ENCODE results near the gene LRRC23. TPM values are rescaled to one million over a fixed set of nuclear protein-coding genes. Genes with fewer than 3 reads are reported as not detected.

LRRC23 gene
- total RNA-seq, 3 donors from 2014 or later, result 7.4 to 15.4 (median 10.8) TPM

- Histone ChIP-seq H3K36me3 (no peaks in the 10 kb centered on the region), H3K4me1 (peaks cover 0 to 3% of the 10 kb centered on the region in 2 donors), H3K27me3 (no peaks in the 10 kb centered on the region), H3K4me3 (no peak overlapping the region), H3K27ac (no peak overlapping the region), H3K9me3 (no peaks in the 10 kb centered on the region)
- TF ChIP-seq CTCF (IDR thresholded peaks at IDR 0.05), result no peak
- no peak for TF ChIP-seq POLR2AphosphoS5 (IDR thresholded peaks at IDR 0.05)
- TF ChIP-seq POLR2A (IDR thresholded peaks at IDR 0.05), result no peak
- no peak for DNase-seq (ENCODE audit: low spot score in 2 of 2)
- intact Hi-C loops (cut with DNase I; ENCODE audit: low total_unique reads), result no loop called here
These were observed 10.3 kb upstream of the LRRC23 start for GRCh38 chr12:6894321-6894720.

- no peaks in the 10 kb centered on the region for H3K36me3 ChIP-seq
- H3K4me3 ChIP-seq, result no peak overlapping the region
- H3K4me1 ChIP-seq, result no peaks in the 10 kb centered on the region
- no peak for DNase-seq (ENCODE audit: low spot score in 2 of 2)
- no peak for TF ChIP-seq POLR2AphosphoS5 (IDR thresholded peaks at IDR 0.05)
- no peak for TF ChIP-seq CTCF (IDR thresholded peaks at IDR 0.05)
- no peak for TF ChIP-seq POLR2A (IDR thresholded peaks at IDR 0.05)
- H3K9me3 ChIP-seq, result no peaks in the 10 kb centered on the region
- H3K27me3 ChIP-seq, result no peaks in the 10 kb centered on the region
- intact Hi-C loops (cut with DNase I; ENCODE audit: low total_unique reads), result no loop called here
- no peak overlapping the region for H3K27ac ChIP-seq
These were observed 7.7 kb upstream of the LRRC23 start for GRCh38 chr12:6896846-6897435.

GRCh38 chr12:6899427-6899826, 5.2 kb upstream of the LRRC23 start:
- H3K27me3 ChIP-seq, result no peaks in the 10 kb centered on the region
- no peak for TF ChIP-seq POLR2A (IDR thresholded peaks at IDR 0.05)
- no peak for TF ChIP-seq CTCF (IDR thresholded peaks at IDR 0.05)
- no peak for TF ChIP-seq POLR2AphosphoS5 (IDR thresholded peaks at IDR 0.05)
- no peak overlapping the region for H3K4me3 ChIP-seq
- intact Hi-C loops (cut with DNase I; ENCODE audit: low total_unique reads), result no loop called here
- peak overlapping the region in 1 of 2 donors; percentile 16 for H3K27ac ChIP-seq
- H3K9me3 ChIP-seq, result no peaks in the 10 kb centered on the region
- no peak for DNase-seq (ENCODE audit: low spot score in 2 of 2)
- H3K36me3 ChIP-seq, result no peaks in the 10 kb centered on the region
- H3K4me1 ChIP-seq, result no peaks in the 10 kb centered on the region

- no peaks in the 10 kb centered on the region for H3K36me3 ChIP-seq
- no peaks in the 10 kb centered on the region for H3K9me3 ChIP-seq
- no peak overlapping the region for H3K4me3 ChIP-seq
- no peak for DNase-seq (ENCODE audit: low spot score in 2 of 2)
- intact Hi-C loops (cut with DNase I; ENCODE audit: low total_unique reads), result no loop called here
- no peaks in the 10 kb centered on the region for H3K4me1 ChIP-seq
- TF ChIP-seq POLR2A (IDR thresholded peaks at IDR 0.05) (no peak), POLR2AphosphoS5 (IDR thresholded peaks at IDR 0.05) (no peak), CTCF (IDR thresholded peaks at IDR 0.05) (no peak)
- no peaks in the 10 kb centered on the region for H3K27me3 ChIP-seq
- H3K27ac ChIP-seq, result peak overlapping the region in 1 of 2 donors; percentile 16
These were observed 4.6 kb upstream of the LRRC23 start for GRCh38 chr12:6899837-6900519.

DNA sequence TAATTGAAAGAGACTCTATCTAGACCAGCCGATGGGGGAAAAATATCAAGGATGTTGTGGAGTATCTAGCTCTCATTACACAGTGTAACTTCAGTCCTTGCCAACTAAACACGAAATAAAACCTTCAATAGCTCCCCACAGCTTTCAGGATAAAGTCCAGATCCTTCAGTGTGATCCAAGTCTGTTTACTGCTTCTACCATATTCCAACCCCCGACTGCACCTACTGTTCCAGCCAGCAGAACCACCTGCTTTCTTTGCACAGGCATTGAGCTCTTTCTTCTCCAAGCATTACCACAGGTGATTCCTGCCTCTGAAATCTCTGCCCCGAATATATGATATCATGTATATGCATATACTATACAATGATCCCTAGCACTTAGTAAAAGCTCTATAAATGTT, 2.2 kb upstream of the LRRC23 start:
- DNase-seq (ENCODE audit: low spot score in 2 of 2), result no peak
- Histone ChIP-seq H3K4me3 (no peak overlapping the region), H3K36me3 (no peaks in the 10 kb centered on the region), H3K9me3 (no peaks in the 10 kb centered on the region), H3K27me3 (no peaks in the 10 kb centered on the region), H3K4me1 (no peaks in the 10 kb centered on the region), H3K27ac (no peak overlapping the region)
- intact Hi-C loops (cut with DNase I; ENCODE audit: low total_unique reads), result no loop called here
- TF ChIP-seq POLR2A (IDR thresholded peaks at IDR 0.05) (no peak), CTCF (IDR thresholded peaks at IDR 0.05) (no peak), POLR2AphosphoS5 (IDR thresholded peaks at IDR 0.05) (no peak)

Data from breast epithelium (tissue), 4 donors.